HG03469 (cell line): ENCODE data around the gene RAB3C.
A peak's percentile ranks its signal among the peaks of the same experiment; 100 is the strongest.

Experiments
- ATAC-seq: cut with Tn5 transposase; IDR thresholded peaks from one replicate; pipeline ENCODE4 v1.9.1; 2021; ENCODE audit warnings: mild to moderate bottlenecking, moderate library complexity, moderate number of reproducible peaks; ENCODE audit not compliant: unreplicated experiment

The RAB3C gene

DNA sequence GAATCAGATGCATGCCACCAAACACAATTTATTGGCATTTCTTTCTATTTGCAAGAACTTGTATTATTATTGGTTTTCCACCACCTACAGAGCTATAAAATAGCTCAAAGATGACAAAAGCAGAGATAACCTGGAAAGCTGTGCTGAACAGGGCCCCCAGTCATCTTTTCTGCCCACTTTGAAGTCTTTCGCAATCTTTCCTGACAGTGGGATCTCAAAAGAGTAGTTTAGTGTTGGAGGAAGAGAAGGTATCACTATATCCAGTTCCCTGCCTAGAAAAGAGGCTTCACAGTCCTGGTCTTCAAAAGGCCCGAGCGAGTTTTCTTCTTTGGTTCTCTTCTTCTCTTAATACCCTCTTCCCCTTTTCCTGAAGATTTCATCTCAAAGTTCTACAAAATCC is 231.0 kb downstream of the RAB3C start:
- ATAC-seq: no peak

- no peak for ATAC-seq
These were observed 233.4 kb downstream of the RAB3C start for GRCh38 chr5:58816181-58816731.

DNA sequence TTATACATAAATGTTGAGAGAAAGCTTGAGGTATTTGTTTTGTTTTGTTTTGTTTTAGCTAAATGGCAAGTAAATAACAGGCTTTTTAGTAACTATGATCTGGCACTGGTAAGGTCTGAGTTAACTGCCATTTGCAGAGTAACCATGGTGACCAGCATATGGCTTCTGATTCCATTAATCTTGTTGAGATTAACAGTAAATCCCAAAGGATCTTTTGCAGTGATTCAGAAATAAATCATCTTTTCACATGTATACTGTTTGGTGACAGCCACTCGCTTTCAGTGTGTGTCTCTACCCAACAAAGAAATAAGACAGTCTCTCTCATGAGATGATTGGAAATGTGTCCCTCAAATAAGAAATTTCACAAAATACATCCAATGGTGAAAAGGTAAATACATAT is 235.6 kb downstream of the RAB3C start:
- no peak for ATAC-seq

- no peak for ATAC-seq
These were observed 242.6 kb downstream of the RAB3C start for GRCh38 chr5:58825441-58825840.

- ATAC-seq: no peak
These were observed 243.0 kb downstream of the RAB3C start for GRCh38 chr5:58825899-58826298.

DNA sequence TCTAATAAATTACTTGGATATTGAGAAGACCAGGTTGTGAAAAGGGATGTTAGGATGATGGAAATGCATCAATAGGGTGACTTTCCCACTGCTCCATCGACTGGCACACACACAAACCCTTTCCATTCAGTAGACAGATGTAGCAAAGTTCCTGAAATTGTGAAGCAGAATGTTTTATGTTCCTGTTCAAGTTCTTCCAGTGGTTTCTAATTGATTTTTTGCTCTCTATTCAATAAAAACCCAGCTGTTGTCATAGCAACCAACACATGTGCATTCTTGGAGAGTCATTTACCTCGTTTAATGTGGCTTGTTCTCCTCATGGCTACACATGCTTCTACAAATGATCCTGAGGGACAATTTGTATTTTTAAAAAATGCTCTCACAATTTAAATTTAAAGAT is 244.6 kb downstream of the RAB3C start:
- ATAC-seq: no peak

- ATAC-seq: no peak
These were observed 245.4 kb downstream of the RAB3C start for GRCh38 chr5:58828258-58828657.

GRCh38 chr5:58834242-58835225 is 251.7 kb downstream of the RAB3C start:
- ATAC-seq: no peak

DNA sequence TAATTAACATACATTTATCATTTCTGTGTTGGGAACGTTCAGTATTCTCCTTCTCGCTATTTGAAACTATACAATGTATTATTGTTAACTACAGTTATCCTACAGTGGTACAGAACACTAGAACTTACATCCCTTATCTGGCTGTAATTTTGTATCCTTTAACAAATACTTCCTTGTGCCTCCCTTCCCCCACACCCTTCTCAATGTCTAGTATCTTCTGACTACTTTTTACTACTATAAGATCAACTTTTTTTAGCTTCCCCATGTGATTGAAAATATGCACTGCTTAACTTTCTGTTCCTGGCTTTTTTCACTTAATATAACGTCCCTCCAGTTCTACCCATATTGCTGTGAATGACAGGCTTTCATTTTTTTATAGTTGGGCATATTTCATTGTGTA is 253.5 kb downstream of the RAB3C start:
- no peak for ATAC-seq

DNA sequence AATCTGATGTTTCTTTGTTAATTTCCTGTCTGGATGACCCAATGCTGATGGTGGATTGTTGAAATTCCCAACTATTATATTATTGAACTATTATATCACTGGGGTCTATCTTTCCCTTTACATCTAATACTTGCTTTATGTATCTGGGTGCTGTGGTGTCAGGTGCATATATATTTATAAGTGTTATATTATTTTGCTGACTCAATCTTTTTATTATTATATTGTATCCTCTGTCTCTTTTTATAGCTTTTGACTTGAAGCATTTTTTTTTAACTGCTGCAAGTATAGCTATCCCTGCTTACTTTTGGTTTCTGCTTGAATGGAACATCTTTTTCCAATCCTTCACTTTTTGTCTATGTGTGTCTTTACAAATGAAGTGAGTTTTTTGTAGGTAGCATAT is 255.9 kb downstream of the RAB3C start:
- ATAC-seq: no peak

DNA sequence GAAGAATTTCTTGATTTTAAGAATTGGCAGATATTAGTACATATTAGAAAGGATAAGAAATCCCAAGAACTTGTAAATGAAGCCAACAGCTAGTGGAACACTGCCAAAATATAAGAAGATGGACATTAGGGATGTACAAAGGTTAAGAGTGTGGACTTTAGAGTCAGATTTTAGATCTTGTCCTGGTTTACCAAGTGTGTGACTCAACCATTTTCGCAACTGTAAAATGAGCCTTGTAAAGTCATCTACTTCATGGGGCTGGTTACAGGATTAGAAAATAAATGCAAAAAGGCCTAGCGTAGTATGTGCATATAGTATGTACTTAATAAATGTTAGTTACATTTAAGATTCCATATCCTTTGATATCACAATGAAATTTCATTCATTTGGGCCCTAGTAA is 260.0 kb downstream of the RAB3C start:
- no peak for ATAC-seq

DNA sequence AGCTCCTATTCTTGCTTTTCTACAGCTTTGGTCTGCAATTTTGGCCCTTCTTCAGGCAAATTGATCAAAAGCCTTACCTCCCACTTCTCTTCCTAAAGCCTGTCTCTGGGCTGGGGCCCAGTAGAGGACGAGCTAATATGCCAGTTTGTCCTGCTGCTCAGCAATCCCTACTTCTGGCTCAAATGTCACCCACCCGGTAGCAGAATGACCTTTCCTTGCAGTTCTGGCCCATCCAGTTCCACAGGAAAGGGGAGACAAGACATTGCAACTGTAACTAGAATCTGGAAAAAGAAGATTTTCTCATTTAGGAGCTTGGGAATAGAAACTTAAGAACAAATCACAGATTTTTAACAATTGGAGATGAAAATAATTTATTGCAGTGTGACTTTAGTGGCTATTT is 261.5 kb downstream of the RAB3C start:
- ATAC-seq: no peak

GRCh38 chr5:58847041-58847440 is 264.2 kb downstream of the RAB3C start:
- ATAC-seq: no peak

DNA sequence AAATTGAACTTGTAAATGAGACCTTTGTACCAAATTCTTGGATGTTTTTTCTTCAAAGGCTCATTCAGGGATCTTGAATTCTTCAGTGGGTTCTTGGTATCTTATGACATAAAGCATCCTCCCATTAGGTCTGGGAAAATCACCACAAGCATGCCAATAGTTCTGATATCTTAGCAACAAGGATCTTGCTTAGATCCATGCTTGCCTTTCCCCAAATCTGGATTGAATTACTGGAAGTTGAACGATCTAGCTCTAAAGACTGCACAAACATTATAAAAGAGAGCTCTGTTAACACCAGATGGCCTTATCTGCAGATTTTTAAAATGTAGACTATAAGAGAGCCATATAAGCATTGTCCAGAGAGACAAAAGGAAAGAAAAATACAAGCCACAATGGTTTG is 266.3 kb downstream of the RAB3C start:
- no peak for ATAC-seq

DNA sequence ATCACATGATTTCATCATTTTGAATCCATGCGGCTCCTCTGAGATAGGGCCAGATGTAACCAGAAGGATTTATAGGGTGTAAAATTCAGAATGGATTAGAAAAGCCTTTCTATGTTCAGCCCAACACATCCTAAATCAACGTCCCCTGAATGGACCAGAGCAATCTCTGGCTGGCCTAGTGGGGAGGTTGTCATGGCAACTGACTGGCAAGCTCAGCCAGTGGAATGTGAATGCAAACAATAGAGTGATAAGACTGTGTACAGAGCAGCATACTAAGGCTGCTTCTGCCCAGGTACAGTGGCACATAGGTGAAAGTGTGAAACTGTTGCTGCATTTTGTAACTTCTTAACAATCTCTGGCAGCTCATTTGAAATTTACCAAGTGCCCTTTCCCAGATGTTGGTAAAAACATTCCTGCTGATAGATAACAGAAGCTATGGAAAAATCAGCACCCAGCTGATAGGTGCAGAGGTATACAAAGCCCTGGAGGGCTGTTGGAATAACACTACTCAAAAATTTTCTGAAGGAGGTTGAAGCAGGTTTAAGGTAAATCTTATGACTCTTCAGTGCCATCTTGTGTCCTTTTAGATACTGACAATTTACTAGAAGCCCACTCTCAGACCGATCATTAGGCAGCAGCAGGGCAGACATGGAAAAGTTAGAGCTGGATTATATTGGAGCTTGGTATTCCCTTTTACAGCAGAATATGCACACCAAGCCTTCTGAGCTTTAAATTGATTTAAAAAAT is 267.2 kb downstream of the RAB3C start:
- peak; percentile 44 for ATAC-seq

DNA sequence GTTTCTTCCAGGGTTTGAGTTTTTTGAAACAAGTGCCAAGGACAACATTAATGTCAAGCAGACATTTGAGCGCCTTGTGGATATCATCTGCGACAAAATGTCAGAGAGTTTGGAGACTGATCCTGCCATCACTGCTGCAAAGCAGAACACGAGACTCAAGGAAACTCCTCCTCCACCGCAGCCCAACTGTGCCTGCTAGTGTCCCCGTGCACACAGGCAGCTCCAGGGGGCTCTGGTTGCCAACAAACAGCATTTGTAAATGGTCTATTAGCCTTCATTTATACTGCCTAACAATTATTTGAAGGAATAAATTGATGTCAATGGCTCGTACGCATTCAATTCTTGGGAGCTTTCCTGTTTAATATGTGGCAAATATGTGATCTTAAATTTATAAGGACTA is 268.3 kb downstream of the RAB3C start:
- no peak for ATAC-seq

GRCh38 chr5:58851571-58851970 is 268.7 kb downstream of the RAB3C start:
- no peak for ATAC-seq

DNA sequence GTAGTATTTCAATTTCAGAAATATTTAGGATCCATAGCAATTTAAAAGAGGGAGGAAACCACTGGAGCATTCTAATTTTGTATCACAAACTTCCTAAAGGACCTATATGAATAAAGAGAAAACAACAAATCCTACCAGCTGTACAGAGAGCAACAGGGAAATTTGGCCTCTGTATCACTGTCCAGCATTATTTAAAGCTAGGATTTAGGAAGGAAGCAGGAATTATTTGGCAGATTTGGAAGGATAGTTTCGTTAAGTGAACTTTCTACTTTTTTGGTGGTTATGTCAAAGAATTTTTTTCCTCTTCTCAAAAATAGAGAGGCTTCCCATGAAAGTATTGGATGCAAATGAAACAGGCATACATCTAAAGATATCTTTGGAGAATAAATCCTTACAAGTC is 269.7 kb downstream of the RAB3C start:
- no peak for ATAC-seq

DNA sequence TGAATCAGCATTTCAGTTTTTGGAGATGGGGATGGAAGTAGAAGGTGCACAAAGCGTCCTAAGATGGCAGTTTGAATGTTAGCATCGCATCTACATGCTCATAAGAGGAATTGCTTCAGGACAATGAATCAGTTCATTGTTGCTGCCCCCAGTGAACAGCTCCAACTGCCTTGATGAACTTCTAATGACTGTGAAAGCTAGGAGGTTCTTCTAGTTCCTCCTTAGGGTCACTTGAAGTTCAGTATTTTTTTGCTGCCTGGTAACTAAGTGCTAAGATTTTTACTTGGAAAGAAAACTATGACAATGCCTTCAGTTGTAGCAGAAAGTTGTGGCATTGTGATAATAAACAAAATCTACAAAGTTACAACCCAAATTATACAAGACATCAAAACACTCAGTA is 271.6 kb downstream of the RAB3C start:
- no peak for ATAC-seq

DNA sequence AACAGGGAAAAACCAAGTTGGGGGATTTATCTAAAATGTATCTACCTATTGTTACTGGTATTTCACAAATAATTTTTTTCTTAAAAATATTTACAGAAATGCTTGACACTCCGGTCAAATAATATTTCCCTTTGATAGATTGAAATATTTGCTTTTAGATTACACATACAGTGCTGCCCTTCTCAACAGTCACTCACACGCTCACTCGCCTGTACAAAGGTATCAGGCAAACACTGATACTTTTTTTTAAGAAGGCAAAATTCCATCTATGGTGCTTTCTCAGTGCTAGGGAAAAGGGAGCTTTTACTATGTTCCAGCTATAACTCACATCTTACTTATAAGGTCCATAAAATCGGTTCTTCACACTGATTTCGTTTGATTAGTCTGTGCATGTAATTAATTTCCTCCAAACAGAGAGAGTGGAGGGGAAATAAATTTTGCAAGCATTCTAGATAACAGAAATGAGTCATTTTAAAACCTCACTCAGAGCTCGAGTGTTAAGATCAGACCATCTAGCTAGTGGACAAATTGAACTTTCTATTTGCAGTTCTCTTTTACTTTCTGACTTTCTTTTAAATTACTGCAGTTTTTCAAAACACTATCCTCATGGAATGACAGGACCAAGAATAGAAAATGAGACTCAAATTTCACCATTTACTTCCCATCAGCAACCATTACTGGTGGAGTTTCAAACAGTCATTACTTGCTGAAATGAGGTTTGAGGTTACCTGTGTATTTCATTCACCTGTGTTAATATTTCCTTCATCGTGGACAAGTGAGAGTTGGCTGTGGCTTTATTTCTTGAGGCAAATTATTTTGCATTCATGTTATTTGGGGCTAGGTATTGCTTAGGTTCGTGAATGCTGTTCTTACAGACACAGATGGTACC is 273.2 kb downstream of the RAB3C start:
- no peak for ATAC-seq

- no peak for ATAC-seq
These were observed 274.7 kb downstream of the RAB3C start for GRCh38 chr5:58857609-58858008.
